ENCODE results near the gene STX1A. TPM values are rescaled to one million over a fixed set of nuclear protein-coding genes. Genes with fewer than 3 reads are reported as not detected.

STX1A gene
- total RNA-seq, 2 experiments from 2014 or later, result 5.3 to 5.7 TPM

- ChIA-PET POLR2A (interaction anchor here (0.6 to 1.2 kb wide), 5 partner anchors 35 to 298 kb away, joined by 3 to 4 read pairs (median 3); partner anchors contain the start of gene TBL2), CTCF (ENCODE audit: unreplicated experiment) (interaction anchor here (0.5 to 1.2 kb wide), 7 partner anchors 10 to 479 kb away, joined by 3 to 13 read pairs (median 6); no protein-coding TSS in a partner anchor)
- H2AFZ ChIP-seq (ENCODE audit: low read length), result peak overlapping the region; percentile 38; the same call in 1 of the 2 replicates
- H3K27ac ChIP-seq (ENCODE audit: low read depth, low read length, poor library complexity, severe bottlenecking), result peak overlapping the region; percentile 78
- intact Hi-C loops (cut with micrococcal nuclease; ENCODE audit: unreplicated experiment), result loop anchor here (5.0 to 10.0 kb wide), 2 partner anchors 104 to 213 kb away; partner anchors contain the start of genes BAZ1B and METTL27
- H3K9me3 ChIP-seq (ENCODE audit: low read length), result no peaks in the 10 kb centered on the region
- peak overlapping the region; percentile 91 for H3K4me3 ChIP-seq (ENCODE audit: low read depth, low read length, poor library complexity, severe bottlenecking)
- peaks cover 4% of the 10 kb centered on the region; the same call in 1 of the 2 replicates for H3K79me2 ChIP-seq (ENCODE audit: insufficient read depth, low read depth, low read length)
- peaks cover 5% of the 10 kb centered on the region; the same call in 1 of the 2 replicates for H4K20me1 ChIP-seq (ENCODE audit: insufficient read depth, low read length)
- H3K36me3 ChIP-seq (ENCODE audit: insufficient read depth, low read length), result peaks cover 20% of the 10 kb centered on the region
- H3K9me2 ChIP-seq (ENCODE audit: insufficient read depth, low read length), result no peaks in the 10 kb centered on the region
- peak; percentile 78 for DNase-seq (ENCODE audit: low spot score)
- H3K4me2 ChIP-seq (ENCODE audit: low read length), result peak overlapping the region; percentile 94
- TF ChIP-seq, protein P1, sequence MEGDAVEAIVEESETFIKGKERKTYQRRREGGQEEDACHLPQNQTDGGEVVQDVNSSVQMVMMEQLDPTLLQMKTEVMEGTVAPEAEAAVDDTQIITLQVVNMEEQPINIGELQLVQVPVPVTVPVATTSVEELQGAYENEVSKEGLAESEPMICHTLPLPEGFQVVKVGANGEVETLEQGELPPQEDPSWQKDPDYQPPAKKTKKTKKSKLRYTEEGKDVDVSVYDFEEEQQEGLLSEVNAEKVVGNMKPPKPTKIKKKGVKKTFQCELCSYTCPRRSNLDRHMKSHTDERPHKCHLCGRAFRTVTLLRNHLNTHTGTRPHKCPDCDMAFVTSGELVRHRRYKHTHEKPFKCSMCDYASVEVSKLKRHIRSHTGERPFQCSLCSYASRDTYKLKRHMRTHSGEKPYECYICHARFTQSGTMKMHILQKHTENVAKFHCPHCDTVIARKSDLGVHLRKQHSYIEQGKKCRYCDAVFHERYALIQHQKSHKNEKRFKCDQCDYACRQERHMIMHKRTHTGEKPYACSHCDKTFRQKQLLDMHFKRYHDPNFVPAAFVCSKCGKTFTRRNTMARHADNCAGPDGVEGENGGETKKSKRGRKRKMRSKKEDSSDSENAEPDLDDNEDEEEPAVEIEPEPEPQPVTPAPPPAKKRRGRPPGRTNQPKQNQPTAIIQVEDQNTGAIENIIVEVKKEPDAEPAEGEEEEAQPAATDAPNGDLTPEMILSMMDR (conservative IDR thresholded peaks at IDR 0.05; ENCODE audit: low read length), result no peak
- TF ChIP-seq EZH2phosphoT487 (IDR thresholded peaks at IDR 0.05; ENCODE audit: borderline replicate concordance, low read depth, low read length), result no peak
- no TSS peak for BruUV-seq (replicated peaks)
- H3K4me1 ChIP-seq (ENCODE audit: insufficient read depth, low read length, poor library complexity, severe bottlenecking), result peaks cover 44% of the 10 kb centered on the region
These were observed 18.7 kb upstream of the STX1A start for GRCh38 chr7:73738220-73738611.

GRCh38 chr7:73737491-73738219 lies 18.2 kb upstream of the STX1A start:
- Histone ChIP-seq H3K79me2 (ENCODE audit: insufficient read depth, low read depth, low read length) (peaks cover 4% of the 10 kb centered on the region; the same call in 1 of the 2 replicates), H3K9me3 (ENCODE audit: low read length) (no peaks in the 10 kb centered on the region), H4K20me1 (ENCODE audit: insufficient read depth, low read length) (peaks cover 5% of the 10 kb centered on the region; the same call in 1 of the 2 replicates), H3K27ac (ENCODE audit: low read depth, low read length, poor library complexity, severe bottlenecking) (peak overlapping the region; percentile 78), H3K4me1 (ENCODE audit: insufficient read depth, low read length, poor library complexity, severe bottlenecking) (peaks cover 38% of the 10 kb centered on the region), H3K9me2 (ENCODE audit: insufficient read depth, low read length) (no peaks in the 10 kb centered on the region), H3K36me3 (ENCODE audit: insufficient read depth, low read length) (peaks cover 20% of the 10 kb centered on the region), H3K4me3 (ENCODE audit: low read depth, low read length, poor library complexity, severe bottlenecking) (peak overlapping the region; percentile 91), H3K4me2 (ENCODE audit: low read length) (peak overlapping the region; percentile 94), H2AFZ (ENCODE audit: low read length) (no peak overlapping the region)
- POLR2A ChIA-PET, result interaction anchor here (0.6 to 1.2 kb wide), 2 partner anchors 65 to 299 kb away, joined by 3 read pairs; no protein-coding TSS in a partner anchor
- CTCF ChIA-PET (ENCODE audit: unreplicated experiment), result interaction anchor here (0.6 to 1.2 kb wide), 3 partner anchors 9 to 121 kb away, joined by 3 to 13 read pairs (median 6); no protein-coding TSS in a partner anchor
- intact Hi-C loops (cut with micrococcal nuclease; ENCODE audit: unreplicated experiment), result loop anchor here (5.0 to 10.0 kb wide), 2 partner anchors 105 to 213 kb away; partner anchors contain the start of genes BAZ1B and METTL27
- no TSS peak for BruUV-seq (replicated peaks)
- no peak for TF ChIP-seq EZH2phosphoT487 (IDR thresholded peaks at IDR 0.05; ENCODE audit: borderline replicate concordance, low read depth, low read length)
- TF ChIP-seq, protein P1 (conservative IDR thresholded peaks at IDR 0.05; ENCODE audit: low read length), result no peak
- DNase-seq (ENCODE audit: low spot score), result no peak

Data from OCI-LY7 (cell line).